GM19240 (cell line): ENCODE data around the gene FALEC.

Source experiments
- DNase-seq: peaks from one replicate; pipeline ENCODE4 v3.0.0; 2011; ENCODE audit warnings: low spot score; ENCODE audit not compliant: insufficient read length

Gene FALEC

DNA sequence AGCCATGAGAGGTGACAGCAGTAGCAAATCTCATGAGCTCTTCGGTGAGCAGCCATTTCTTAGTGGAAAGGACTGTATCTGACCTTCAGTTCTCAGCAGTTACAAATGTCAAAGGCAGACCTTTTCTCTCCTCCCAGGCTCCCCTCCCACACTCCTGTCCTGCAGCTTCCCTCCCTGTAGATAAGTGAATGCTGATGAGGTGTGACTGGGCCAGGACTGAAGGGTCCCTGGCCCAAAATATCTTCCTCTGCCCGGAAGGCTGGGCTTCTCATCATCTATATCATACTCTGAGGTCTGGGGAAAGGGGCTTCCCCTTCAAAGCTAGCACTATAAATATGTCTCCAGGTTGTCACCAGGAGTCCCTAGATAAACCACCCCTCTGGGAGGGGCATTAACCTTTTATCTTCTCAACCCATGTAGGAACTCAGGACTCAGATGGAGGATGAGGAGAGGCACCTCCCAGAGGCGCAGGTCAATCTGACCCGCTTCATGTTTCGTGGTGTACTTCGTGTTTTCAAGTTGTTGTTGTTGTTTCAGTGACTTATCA, 30.0 kb downstream of the FALEC start:
- DNase-seq: no peak

DNA sequence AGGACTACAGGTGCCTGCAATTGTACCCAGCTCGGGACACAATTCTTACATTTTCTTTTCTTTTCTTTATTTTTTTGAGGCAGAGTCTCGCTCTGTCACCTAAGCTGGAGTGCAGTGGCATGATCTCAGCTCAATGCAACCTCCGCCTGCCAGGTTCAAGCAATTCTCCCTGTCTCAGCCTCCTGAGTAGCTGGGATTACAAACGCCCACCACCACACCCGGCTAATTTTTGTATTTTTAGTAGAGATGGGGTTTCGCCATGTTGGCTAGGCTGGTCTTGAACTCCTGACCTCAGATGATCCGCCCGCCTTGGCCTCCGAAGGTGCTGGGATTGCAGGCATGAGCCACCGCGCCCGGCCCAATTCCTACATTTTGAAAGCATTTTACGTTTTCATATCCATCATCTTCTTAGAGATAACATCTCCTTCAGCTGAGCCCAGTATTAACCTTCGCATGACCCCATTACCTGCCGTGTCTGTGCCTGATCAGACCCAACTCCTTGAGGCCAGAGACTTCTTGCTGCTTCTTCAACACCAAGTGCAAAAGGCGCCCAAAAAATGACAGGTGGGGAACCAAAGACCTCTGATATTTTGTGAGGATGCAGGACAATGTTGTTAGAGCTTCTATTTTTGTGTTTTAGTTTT, 30.9 kb downstream of the FALEC start:
- DNase-seq: no peak

GRCh38 chr1:150548324-150548631, 32.7 kb downstream of the FALEC start:
- DNase-seq: no peak

- no peak for DNase-seq
Measured at GRCh38 chr1:150548632-150549495, 33.3 kb downstream of the FALEC start, which contains the start of gene ADAMTSL4. TSS of gene ADAMTSL4 (plus strand) at chr1:150549408. CDS start at chr1:150552289, 2,881 bp downstream.

DNA sequence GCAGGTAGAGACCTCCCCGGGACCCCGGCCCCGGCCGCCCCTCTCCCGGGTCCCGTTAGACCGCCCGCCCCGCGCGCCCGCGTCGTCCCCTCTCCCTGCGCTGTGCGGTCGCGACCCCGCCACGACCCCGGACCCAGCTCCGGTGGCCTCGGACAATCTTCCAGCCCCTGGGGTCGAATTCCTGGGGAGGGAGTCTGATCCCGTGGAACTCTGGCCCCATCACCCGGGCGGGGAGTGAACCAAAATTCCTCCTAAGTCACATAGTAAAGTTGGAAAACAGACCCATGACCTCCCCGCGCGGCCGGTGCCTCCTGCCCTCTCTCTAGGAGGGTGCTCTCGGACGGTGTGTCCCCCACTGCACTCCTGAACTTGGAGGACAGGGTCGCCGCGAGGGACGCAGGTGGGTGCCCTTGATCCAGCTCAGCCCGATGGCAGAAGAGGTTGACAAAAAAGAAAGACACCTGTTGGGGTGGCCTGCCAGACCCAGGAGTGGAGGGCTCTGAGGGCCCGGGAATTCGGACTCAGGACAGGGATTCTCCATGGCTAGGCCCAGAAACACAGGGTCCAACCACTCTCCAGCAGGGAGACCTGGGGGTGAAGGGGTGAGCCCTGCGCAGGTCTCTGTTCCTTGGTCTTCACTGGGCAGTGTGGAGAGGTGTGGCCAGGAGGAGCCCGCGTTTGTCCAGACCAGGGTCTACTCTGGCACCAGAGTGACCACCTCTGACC, 34.1 kb downstream of the FALEC start:
- DNase-seq: no peak

- no peak for DNase-seq
Measured at GRCh38 chr1:150550222-150551050, 34.9 kb downstream of the FALEC start.

DNA sequence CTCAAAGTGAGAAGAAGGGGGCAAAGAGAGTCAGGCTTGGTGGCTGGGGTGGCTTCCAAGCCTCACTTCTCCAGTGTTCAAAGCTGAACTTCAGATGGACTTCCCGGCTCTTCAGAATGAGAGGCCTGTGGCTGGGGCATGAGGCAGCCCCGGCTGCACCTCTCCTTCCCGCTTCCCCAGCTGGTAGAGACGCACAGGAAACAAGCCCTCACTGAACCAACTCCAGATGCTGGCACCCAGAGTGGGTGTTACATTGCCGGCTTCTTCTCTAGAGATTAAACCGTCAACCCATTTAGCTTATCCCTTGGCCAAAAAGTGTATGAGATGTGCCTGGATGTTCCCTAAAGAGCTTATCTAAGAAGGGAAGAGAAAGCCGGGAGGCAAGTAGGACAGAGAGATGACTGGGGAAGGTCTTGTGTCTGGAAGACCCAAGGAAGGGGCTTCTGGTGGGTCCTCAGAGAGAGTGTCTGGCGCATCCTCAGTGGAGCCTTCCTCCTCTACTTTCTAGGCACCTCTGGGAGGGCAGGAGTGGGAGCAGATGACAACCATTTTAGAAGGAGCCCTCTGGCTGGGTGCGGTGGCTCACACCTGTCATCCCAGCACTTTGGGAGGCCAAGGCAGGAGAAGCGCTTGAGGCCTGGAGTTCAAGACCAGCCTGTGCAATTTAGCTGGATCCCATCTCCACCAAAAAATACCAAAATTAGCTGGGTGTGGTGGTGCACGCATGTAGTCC, 35.7 kb downstream of the FALEC start:
- DNase-seq: no peak

DNA sequence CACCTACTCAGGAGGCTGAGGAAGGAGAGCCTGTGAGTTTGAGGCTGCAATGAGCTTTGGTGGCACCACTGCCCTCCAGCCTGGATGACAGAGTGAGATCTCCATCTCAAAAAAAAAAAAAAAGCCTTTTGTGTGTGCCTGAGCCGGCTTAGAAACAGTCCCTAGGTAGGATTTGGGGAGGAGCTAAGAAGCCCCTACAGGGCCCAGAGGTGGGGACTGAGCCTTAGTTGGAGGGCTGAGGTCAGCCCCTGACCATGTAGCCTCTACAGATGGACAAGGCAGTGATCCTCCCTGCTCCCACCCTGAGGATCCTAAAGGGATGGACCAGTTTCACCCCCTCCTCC, 36.2 kb downstream of the FALEC start:
- no peak for DNase-seq

DNA sequence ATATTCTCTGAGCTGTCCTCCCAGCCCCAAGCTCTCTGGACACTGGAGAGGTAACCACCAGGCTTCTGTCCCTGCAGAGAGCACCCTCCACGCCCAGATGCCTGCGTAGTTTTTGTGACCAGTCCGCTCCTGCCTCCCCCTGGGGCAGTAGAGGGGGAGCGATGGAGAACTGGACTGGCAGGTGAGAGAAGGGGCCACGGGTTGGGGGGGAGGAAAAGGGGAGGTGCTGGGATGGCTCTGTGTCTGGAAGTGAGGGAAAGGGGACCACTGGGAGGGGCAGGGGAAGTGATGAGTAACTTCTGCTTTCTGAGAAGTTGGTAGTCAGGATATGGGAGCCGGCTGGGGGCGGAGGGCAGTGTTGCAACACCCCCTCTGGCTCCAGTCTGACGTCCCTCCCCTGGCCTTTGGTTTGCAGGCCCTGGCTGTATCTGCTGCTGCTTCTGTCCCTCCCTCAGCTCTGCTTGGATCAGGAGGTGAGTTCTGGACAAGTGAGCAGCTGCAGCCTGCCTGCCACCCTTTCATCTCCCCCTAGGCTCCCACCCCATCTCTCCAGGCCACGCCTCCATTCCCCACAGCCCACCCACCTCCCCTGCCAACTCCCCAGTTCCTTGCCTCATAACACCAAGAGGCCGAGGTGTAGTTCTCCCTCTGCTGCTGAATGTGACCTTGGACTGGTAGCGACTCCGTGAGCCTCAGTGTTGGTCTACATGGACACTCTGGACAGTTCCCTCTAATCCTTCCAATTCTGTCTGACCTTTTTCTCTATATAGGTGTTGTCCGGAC, 36.8 kb downstream of the FALEC start:
- no peak for DNase-seq

DNA sequence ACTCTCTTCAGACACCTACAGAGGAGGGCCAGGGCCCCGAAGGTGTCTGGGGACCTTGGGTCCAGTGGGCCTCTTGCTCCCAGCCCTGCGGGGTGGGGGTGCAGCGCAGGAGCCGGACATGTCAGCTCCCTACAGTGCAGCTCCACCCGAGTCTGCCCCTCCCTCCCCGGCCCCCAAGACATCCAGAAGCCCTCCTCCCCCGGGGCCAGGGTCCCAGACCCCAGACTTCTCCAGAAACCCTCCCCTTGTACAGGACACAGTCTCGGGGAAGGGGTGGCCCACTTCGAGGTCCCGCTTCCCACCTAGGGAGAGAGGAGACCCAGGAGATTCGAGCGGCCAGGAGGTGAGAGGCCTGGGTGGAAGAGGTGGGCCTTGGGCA, 37.3 kb downstream of the FALEC start:
- DNase-seq: no peak

DNA sequence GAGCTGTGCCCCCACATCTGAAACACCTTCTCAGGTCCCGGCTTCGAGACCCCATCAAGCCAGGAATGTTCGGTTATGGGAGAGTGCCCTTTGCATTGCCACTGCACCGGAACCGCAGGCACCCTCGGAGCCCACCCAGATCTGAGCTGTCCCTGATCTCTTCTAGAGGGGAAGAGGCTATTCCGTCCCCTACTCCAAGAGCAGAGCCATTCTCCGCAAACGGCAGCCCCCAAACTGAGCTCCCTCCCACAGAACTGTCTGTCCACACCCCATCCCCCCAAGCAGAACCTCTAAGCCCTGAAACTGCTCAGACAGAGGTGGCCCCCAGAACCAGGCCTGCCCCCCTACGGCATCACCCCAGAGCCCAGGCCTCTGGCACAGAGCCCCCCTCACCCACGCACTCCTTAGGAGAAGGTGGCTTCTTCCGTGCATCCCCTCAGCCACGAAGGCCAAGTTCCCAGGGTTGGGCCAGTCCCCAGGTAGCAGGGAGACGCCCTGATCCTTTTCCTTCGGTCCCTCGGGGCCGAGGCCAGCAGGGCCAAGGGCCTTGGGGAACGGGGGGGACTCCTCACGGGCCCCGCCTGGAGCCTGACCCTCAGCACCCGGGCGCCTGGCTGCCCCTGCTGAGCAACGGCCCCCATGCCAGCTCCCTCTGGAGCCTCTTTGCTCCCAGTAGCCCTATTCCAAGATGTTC, 38.0 kb downstream of the FALEC start:
- no peak for DNase-seq

DNA sequence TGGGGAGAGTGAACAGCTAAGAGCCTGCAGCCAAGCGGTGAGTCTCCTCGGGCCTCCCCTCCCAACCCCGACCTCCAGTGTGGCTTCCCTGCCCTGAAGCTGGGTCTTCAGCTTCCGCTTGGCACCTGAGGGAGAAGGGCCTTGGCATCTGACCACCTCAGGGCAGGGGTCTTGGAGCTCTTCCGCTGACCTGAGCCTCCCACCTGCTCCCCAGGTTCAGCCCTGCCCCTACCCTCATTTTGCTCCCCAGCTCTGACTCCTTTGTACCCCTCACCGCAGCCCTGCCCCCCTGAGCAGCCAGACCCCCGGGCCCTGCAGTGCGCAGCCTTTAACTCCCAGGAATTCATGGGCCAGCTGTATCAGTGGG, 38.5 kb downstream of the FALEC start:
- DNase-seq: no peak

GRCh38 chr1:150555198-150555970, 39.8 kb downstream of the FALEC start:
- no peak for DNase-seq

- DNase-seq: no peak
Measured at GRCh38 chr1:150555971-150556865, 40.7 kb downstream of the FALEC start.

DNA sequence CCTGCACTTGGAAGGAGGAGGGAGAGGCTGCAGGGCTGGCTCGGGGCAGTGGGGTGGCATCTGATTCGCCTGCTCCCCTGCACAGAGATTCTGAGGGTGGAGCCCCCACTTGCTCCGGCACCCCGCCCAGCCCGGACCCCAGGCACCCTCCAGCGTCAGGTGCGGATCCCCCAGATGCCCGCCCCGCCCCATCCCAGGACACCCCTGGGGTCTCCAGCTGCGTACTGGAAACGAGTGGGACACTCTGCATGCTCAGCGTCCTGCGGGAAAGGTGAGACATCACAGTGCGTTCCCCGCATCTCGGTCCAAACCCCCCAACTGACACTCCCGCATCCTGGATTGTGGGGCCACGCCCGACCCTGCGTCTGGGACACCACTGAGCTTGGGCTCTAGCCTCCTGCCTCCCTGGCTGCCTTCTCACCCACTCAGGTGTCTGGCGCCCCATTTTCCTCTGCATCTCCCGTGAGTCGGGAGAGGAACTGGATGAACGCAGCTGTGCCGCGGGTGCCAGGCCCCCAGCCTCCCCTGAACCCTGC, 41.6 kb downstream of the FALEC start:
- no peak for DNase-seq

GRCh38 chr1:150557813-150558212, 42.3 kb downstream of the FALEC start:
- DNase-seq: no peak

DNA sequence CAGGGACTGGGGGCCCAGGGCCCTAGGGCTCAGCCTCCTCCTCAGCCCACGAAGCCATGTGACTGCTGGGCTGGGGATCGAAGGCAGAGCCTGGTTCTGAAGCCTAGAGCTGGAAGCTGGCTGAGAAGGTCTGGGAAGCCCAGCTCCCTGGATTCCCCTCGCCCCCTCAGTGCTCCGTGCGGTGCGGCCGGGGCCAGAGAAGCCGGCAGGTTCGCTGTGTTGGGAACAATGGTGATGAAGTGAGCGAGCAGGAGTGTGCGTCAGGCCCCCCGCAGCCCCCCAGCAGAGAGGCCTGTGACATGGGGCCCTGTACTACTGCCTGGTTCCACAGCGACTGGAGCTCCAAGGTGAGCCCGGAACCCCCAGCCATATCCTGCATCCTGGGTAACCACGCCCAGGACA, 42.8 kb downstream of the FALEC start:
- DNase-seq: no peak
